Activated naive CD8-positive, alpha-beta T cell treated with anti-CD3 and anti-CD28 coated beads for 36 hours (primary cell): ENCODE measurements around the gene UQCC5. TPM values are rescaled to one million over a fixed set of nuclear protein-coding genes. Genes with fewer than 3 reads are reported as not detected.

Source experiments
- DNase-seq: peaks from one replicate; pipeline ENCODE4 v3.0.0; 2021
- H3K27ac Mint-ChIP-seq: one replicate; pipeline ENCODE4 v1.8.0; 2022; ENCODE audit warnings: mild to moderate bottlenecking, moderate library complexity, mixed read lengths
- H3K27me3 Mint-ChIP-seq: one replicate; pipeline ENCODE4 v1.8.0; 2022; ENCODE audit warnings: mild to moderate bottlenecking, mixed read lengths
- H3K36me3 Mint-ChIP-seq: one replicate; pipeline ENCODE4 v1.8.0; 2021; ENCODE audit warnings: mild to moderate bottlenecking, mixed read lengths
- H3K4me1 Mint-ChIP-seq: one replicate; pipeline ENCODE4 v1.8.0; 2021; ENCODE audit warnings: mixed read lengths
- H3K4me3 Mint-ChIP-seq: one replicate; pipeline ENCODE4 v1.8.0; 2022; ENCODE audit warnings: mild to moderate bottlenecking, moderate library complexity, mixed read lengths
- H3K9me3 Mint-ChIP-seq: one replicate; pipeline ENCODE4 v1.8.0; 2022; ENCODE audit warnings: mixed read lengths
- total RNA-seq, 2 experiments: library from RNA; stranded (reverse); gene quantifications; one replicate each; pipeline ENCODE4 v1.2.3, GENCODE V29; 2021

The UQCC5 gene
- total RNA-seq, 2 experiments from 2014 or later = 23.4 to 23.6 TPM

GRCh38 chr3:52533623-52534280 lies 2.7 kb upstream of the UQCC5 start, which contains the start of gene NT5DC2:
NT5DC2 (minus strand) TSS chr3:52533857; CDS start chr3:52533737, 120 bp downstream.
- peak within 1 kb of the TSS; percentile 56 for H3K27ac Mint-ChIP-seq
- peaks cover 15% of the 10 kb centered on the region for H3K36me3 Mint-ChIP-seq
- H3K4me3 Mint-ChIP-seq = peak within 1 kb of the TSS; percentile 82
- H3K9me3 Mint-ChIP-seq = no peaks in the 10 kb centered on the region
- H3K4me1 Mint-ChIP-seq = peaks cover 28% of the 10 kb centered on the region
- H3K27me3 Mint-ChIP-seq = peaks cover 3% of the 10 kb centered on the region
- DNase-seq = peak; percentile 87

- peaks cover 23% of the 10 kb centered on the region for H3K36me3 Mint-ChIP-seq
- peaks cover 3% of the 10 kb centered on the region for H3K27me3 Mint-ChIP-seq
- peaks cover 35% of the 10 kb centered on the region for H3K4me1 Mint-ChIP-seq
- peak overlapping the region; percentile 81 for H3K4me3 Mint-ChIP-seq
- DNase-seq = no peak
- peak overlapping the region; percentile 48 for H3K27ac Mint-ChIP-seq
- H3K9me3 Mint-ChIP-seq = no peaks in the 10 kb centered on the region
These were observed 1.9 kb upstream of the UQCC5 start for GRCh38 chr3:52534281-52535183.

- peak overlapping the region; percentile 99 for H3K27ac Mint-ChIP-seq
- peak overlapping the region; percentile 99 for H3K4me3 Mint-ChIP-seq
- peaks cover 3% of the 10 kb centered on the region for H3K27me3 Mint-ChIP-seq
- H3K4me1 Mint-ChIP-seq = peaks cover 41% of the 10 kb centered on the region
- no peak for DNase-seq
- no peaks in the 10 kb centered on the region for H3K9me3 Mint-ChIP-seq
- peaks cover 26% of the 10 kb centered on the region for H3K36me3 Mint-ChIP-seq
These were observed 844 bp upstream of the UQCC5 start for GRCh38 chr3:52535411-52536111.

GRCh38 chr3:52536112-52536368 lies 365 bp upstream of the UQCC5 start:
- peaks cover 42% of the 10 kb centered on the region for H3K4me1 Mint-ChIP-seq
- H3K4me3 Mint-ChIP-seq = peak overlapping the region; percentile 99
- H3K27ac Mint-ChIP-seq = peak overlapping the region; percentile 99
- H3K27me3 Mint-ChIP-seq = peaks cover 3% of the 10 kb centered on the region
- H3K36me3 Mint-ChIP-seq = peaks cover 30% of the 10 kb centered on the region
- no peak for DNase-seq
- no peaks in the 10 kb centered on the region for H3K9me3 Mint-ChIP-seq

- Mint-ChIP-seq H3K27ac (peak overlapping the region; percentile 99), H3K27me3 (peaks cover 3% of the 10 kb centered on the region), H3K4me1 (peaks cover 40% of the 10 kb centered on the region), H3K4me3 (peak overlapping the region; percentile 99), H3K36me3 (peaks cover 33% of the 10 kb centered on the region), H3K9me3 (no peaks in the 10 kb centered on the region)
- DNase-seq = no peak
These were observed 788 bp downstream of the UQCC5 start for GRCh38 chr3:52537165-52537620.

GRCh38 chr3:52537726-52538421 lies 1.5 kb downstream of the UQCC5 start:
- DNase-seq = no peak
- H3K27me3 Mint-ChIP-seq = peaks cover 3% of the 10 kb centered on the region

GRCh38 chr3:52539010-52539653 lies 2.7 kb downstream of the UQCC5 start:
- peaks cover 36% of the 10 kb centered on the region for H3K4me1 Mint-ChIP-seq
- peaks cover 3% of the 10 kb centered on the region for H3K27me3 Mint-ChIP-seq
- peak overlapping the region; percentile 58 for H3K4me3 Mint-ChIP-seq
- peaks cover 33% of the 10 kb centered on the region for H3K36me3 Mint-ChIP-seq
- peak overlapping the region; percentile 49 for H3K27ac Mint-ChIP-seq
- H3K9me3 Mint-ChIP-seq = no peaks in the 10 kb centered on the region
- no peak for DNase-seq

More at GRCh38 chr3:52537726-52538421, 1.5 kb downstream of the UQCC5 start:
- peaks cover 36% of the 10 kb centered on the region for H3K4me1 Mint-ChIP-seq
- no peaks in the 10 kb centered on the region for H3K9me3 Mint-ChIP-seq
- peak overlapping the region; percentile 39 for H3K27ac Mint-ChIP-seq
- peaks cover 33% of the 10 kb centered on the region for H3K36me3 Mint-ChIP-seq
- H3K4me3 Mint-ChIP-seq = peak overlapping the region; percentile 99

GRCh38 chr3:52541050-52541449 lies 4.6 kb downstream of the UQCC5 start:
- peaks cover 37% of the 10 kb centered on the region for H3K36me3 Mint-ChIP-seq
- H3K27me3 Mint-ChIP-seq = peaks cover 3% of the 10 kb centered on the region
- peak overlapping the region; percentile 38 for H3K27ac Mint-ChIP-seq
- no peak for DNase-seq
- no peaks in the 10 kb centered on the region for H3K9me3 Mint-ChIP-seq
- H3K4me3 Mint-ChIP-seq = no peak overlapping the region
- H3K4me1 Mint-ChIP-seq = peaks cover 30% of the 10 kb centered on the region

- Mint-ChIP-seq H3K4me3 (no peak overlapping the region), H3K36me3 (peaks cover 17% of the 10 kb centered on the region), H3K9me3 (no peaks in the 10 kb centered on the region), H3K4me1 (peaks cover 7% of the 10 kb centered on the region), H3K27ac (no peak overlapping the region), H3K27me3 (no peaks in the 10 kb centered on the region)
- DNase-seq = no peak
These were observed 8.5 kb downstream of the UQCC5 start for GRCh38 chr3:52544937-52545336.

GRCh38 chr3:52546111-52546901 lies 9.9 kb downstream of the UQCC5 start:
- no peak overlapping the region for H3K27ac Mint-ChIP-seq
- H3K4me1 Mint-ChIP-seq = peaks cover 2% of the 10 kb centered on the region
- H3K9me3 Mint-ChIP-seq = no peaks in the 10 kb centered on the region

GRCh38 chr3:52547143-52547542 lies 10.7 kb downstream of the UQCC5 start:
- H3K9me3 Mint-ChIP-seq = no peaks in the 10 kb centered on the region
- H3K4me3 Mint-ChIP-seq = no peak overlapping the region
- peaks cover 2% of the 10 kb centered on the region for H3K4me1 Mint-ChIP-seq
- no peaks in the 10 kb centered on the region for H3K27me3 Mint-ChIP-seq
- peaks cover 8% of the 10 kb centered on the region for H3K36me3 Mint-ChIP-seq
- no peak overlapping the region for H3K27ac Mint-ChIP-seq
- no peak for DNase-seq

More at GRCh38 chr3:52546111-52546901, 9.9 kb downstream of the UQCC5 start:
- H3K27me3 Mint-ChIP-seq = no peaks in the 10 kb centered on the region
- peaks cover 10% of the 10 kb centered on the region for H3K36me3 Mint-ChIP-seq
- DNase-seq = no peak
- H3K4me3 Mint-ChIP-seq = no peak overlapping the region

- no peak for DNase-seq
- no peak overlapping the region for H3K27ac Mint-ChIP-seq
- no peaks in the 10 kb centered on the region for H3K27me3 Mint-ChIP-seq
- peaks cover 7% of the 10 kb centered on the region for H3K4me1 Mint-ChIP-seq
- no peak overlapping the region for H3K4me3 Mint-ChIP-seq
- no peaks in the 10 kb centered on the region for H3K9me3 Mint-ChIP-seq
- peaks cover 8% of the 10 kb centered on the region for H3K36me3 Mint-ChIP-seq
These were observed 14.7 kb downstream of the UQCC5 start for GRCh38 chr3:52551118-52551517.

- Mint-ChIP-seq H3K4me1 (peaks cover 12% of the 10 kb centered on the region), H3K27ac (no peak overlapping the region), H3K9me3 (no peaks in the 10 kb centered on the region), H3K36me3 (peaks cover 10% of the 10 kb centered on the region), H3K27me3 (no peaks in the 10 kb centered on the region), H3K4me3 (no peak overlapping the region)
- DNase-seq = no peak
These were observed 15.7 kb downstream of the UQCC5 start for GRCh38 chr3:52552089-52552488.
